PC-9 (cell line): ENCODE data around the gene GAK. TPM values are rescaled to one million over a fixed set of nuclear protein-coding genes. Genes with fewer than 3 reads are reported as not detected.

Experiments used
- BruUV-seq: library from RNA; stranded (reverse); fragments of 400-500 nt; replicated peaks from 2 replicates; lab custom pipeline; 2021; lab: Mats Ljungman, UMichigan
- CTCF ChIA-PET: fragments of 300-600 bp; sonication (Branson Sonifier 250); formaldehyde crosslinking; loops from one replicate; lab custom pipeline; 2022; ENCODE audit warnings: antibody characterized with exemption; lab: Charles Lee
- POLR2A ChIA-PET: fragments of 300-600 bp; sonication (Branson Sonifier 250); formaldehyde crosslinking; loops from one replicate; lab custom pipeline; 2022; ENCODE audit warnings: antibody characterized with exemption; ENCODE audit not compliant: unreplicated experiment; lab: Charles Lee
- DNase-seq, 2 experiments: peaks; one replicate each; pipeline versions ENCODE4 v3.0.0 to v3.0.0-alpha.2; 2015 to 2022; ENCODE audit warnings: mixed read lengths in 1 of 2
- H2AFZ ChIP-seq: fragments of 200-600 bp; sonication (generic); 2 replicates; pipeline ENCODE4 v1.8.1; 2017; ENCODE audit warnings: antibody characterized with exemption
- H3F3A ChIP-seq: fragments of 200-600 bp; sonication (generic); 2 replicates; pipeline ENCODE4 v1.8.1; 2017; ENCODE audit warnings: antibody characterized with exemption, mild to moderate bottlenecking, low read depth; ENCODE audit not compliant: insufficient read depth
- H3K27ac ChIP-seq: fragments of 200-600 bp; sonication (generic); 2 replicates; pipeline ENCODE4 v1.6.1; 2016; ENCODE audit warnings: mixed run types
- H3K27me3 ChIP-seq: fragments of 200-600 bp; sonication (generic); 2 replicates; pipeline ENCODE4 v1.6.1; 2016; ENCODE audit warnings: low read depth, mixed run types; ENCODE audit not compliant: insufficient read depth
- H3K36me3 ChIP-seq: fragments of 200-600 bp; sonication (generic); 2 replicates; pipeline ENCODE4 v1.6.1; 2016; ENCODE audit warnings: low read depth, mixed run types
- H3K4me1 ChIP-seq: fragments of 200-600 bp; sonication (generic); replicated peaks from 2 replicates; pipeline ENCODE4 v1.6.1; 2016; ENCODE audit warnings: mixed run types; ENCODE audit not compliant: insufficient read depth
- H3K4me2 ChIP-seq: fragments of 200-600 bp; sonication (generic); 2 replicates; pipeline ENCODE4 v1.6.1; 2017; ENCODE audit warnings: mixed run types
- H3K4me3 ChIP-seq: fragments of 200-600 bp; sonication (generic); 2 replicates; pipeline ENCODE4 v1.6.1; 2016; ENCODE audit warnings: mixed run types
- H3K79me2 ChIP-seq: fragments of 200-600 bp; sonication (generic); 2 replicates; pipeline ENCODE4 v1.6.1; 2017; ENCODE audit warnings: low read depth, mixed run types
- H3K9me2 ChIP-seq: fragments of 200-600 bp; sonication (generic); 2 replicates; pipeline ENCODE4 v1.8.1; 2017; ENCODE audit warnings: mild to moderate bottlenecking; ENCODE audit not compliant: insufficient read depth
- H3K9me3 ChIP-seq: fragments of 200-600 bp; sonication (generic); 2 replicates; pipeline ENCODE4 v1.8.1; 2016; ENCODE audit warnings: low read depth; ENCODE audit not compliant: insufficient read depth
- H4K20me1 ChIP-seq: fragments of 200-600 bp; sonication (generic); 2 replicates; pipeline ENCODE4 v1.8.1; 2017; ENCODE audit not compliant: insufficient read depth
- EZH2 ChIP-seq: fragments of 200-600 bp; sonication (generic); IDR thresholded peaks from 2 replicates; pipeline ENCODE4 v1.8.0; 2017; ENCODE audit warnings: antibody characterized with exemption, low read depth
- intact Hi-C: fragments of 100-400 bp; cut with micrococcal nuclease; formaldehyde crosslinking; loops from one replicate; pipeline ENCODE4 v1.10.0; 2022; ENCODE audit not compliant: unreplicated experiment
- total RNA-seq: library from RNA; stranded (reverse); gene quantifications from 2 replicates; pipeline ENCODE4 v1.2.3, GENCODE V29; 2021
- TF ChIP-seq, protein P1 (sequence below): fragments of 200-600 bp; sonication (generic); conservative IDR thresholded peaks from 2 replicates; pipeline ENCODE4 v1.6.1; 2017; ENCODE audit warnings: mixed run types, antibody characterized with exemption, mild to moderate bottlenecking, moderate library complexity

Gene GAK
- total RNA-seq, 1 experiment from 2014 or later, result 114 TPM

GRCh38 chr4:823761-824460 lies 108.2 kb downstream of the GAK start:
- intact Hi-C loops, result no loop called here

DNA sequence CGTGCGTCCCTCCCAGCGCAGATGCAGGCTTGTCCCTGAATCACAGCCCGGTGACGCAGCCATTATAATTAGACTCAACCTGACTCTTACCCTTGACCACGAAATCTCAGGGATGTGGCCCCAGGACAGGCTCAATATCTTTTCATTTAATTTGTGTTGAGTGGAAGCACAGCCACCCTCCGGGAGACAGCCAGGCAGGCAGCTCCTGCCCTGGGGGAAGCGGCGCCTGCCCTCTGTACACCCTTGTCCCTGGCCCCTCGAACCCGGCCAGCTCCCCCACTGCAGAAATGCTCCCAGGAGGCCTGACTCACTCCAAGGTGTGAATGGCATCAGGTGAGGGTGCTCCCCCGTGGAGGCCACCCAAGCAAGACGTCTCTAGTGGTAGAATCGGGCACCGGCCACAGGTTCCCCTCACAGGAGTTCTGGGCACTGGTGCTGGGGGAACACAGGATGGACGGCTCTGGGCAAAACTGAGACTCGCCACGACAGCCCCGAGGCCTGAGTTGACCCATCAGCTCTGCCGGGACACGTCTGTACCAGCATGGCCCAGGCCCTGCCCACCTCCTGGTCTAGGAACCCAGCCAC lies 108.8 kb downstream of the GAK start:
- H4K20me1 ChIP-seq, result no peaks in the 10 kb centered on the region; the same call in 1 of the 2 replicates
- no peaks in the 10 kb centered on the region for H3K79me2 ChIP-seq
- TF ChIP-seq EZH2, result no peak
- no peak overlapping the region for H3K4me3 ChIP-seq
- H2AFZ ChIP-seq, result no peak overlapping the region
- no TSS peak for BruUV-seq
- no peak overlapping the region for H3K27ac ChIP-seq
- no peak for DNase-seq
- H3K36me3 ChIP-seq, result no peaks in the 10 kb centered on the region
- H3K4me1 ChIP-seq, result no peaks in the 10 kb centered on the region
- no peak overlapping the region for H3K4me2 ChIP-seq
- ChIA-PET POLR2A (no interaction called here), CTCF (no interaction called here)
- no peaks in the 10 kb centered on the region for H3K9me3 ChIP-seq
- H3K27me3 ChIP-seq, result no peaks in the 10 kb centered on the region
- H3K9me2 ChIP-seq, result no peaks in the 10 kb centered on the region
- intact Hi-C loops, result no loop called here
- peaks cover 17% of the 10 kb centered on the region; the same call in 1 of the 2 replicates for H3F3A ChIP-seq

More at GRCh38 chr4:823761-824460, 108.2 kb downstream of the GAK start:
- Histone ChIP-seq H3K27me3 (no peaks in the 10 kb centered on the region), H3K27ac (no peak overlapping the region), H3K9me3 (no peaks in the 10 kb centered on the region), H3K9me2 (no peaks in the 10 kb centered on the region), H3F3A (peaks cover 23% of the 10 kb centered on the region; the same call in 1 of the 2 replicates), H4K20me1 (no peaks in the 10 kb centered on the region; the same call in 1 of the 2 replicates), H3K4me1 (no peaks in the 10 kb centered on the region), H3K4me2 (no peak overlapping the region), H3K36me3 (no peaks in the 10 kb centered on the region), H2AFZ (no peak overlapping the region), H3K4me3 (no peak overlapping the region), H3K79me2 (no peaks in the 10 kb centered on the region)
- CTCF ChIA-PET, result no interaction called here
- POLR2A ChIA-PET, result no interaction called here
- no peak for DNase-seq
- TF ChIP-seq EZH2, result no peak
- TF ChIP-seq, protein P1, sequence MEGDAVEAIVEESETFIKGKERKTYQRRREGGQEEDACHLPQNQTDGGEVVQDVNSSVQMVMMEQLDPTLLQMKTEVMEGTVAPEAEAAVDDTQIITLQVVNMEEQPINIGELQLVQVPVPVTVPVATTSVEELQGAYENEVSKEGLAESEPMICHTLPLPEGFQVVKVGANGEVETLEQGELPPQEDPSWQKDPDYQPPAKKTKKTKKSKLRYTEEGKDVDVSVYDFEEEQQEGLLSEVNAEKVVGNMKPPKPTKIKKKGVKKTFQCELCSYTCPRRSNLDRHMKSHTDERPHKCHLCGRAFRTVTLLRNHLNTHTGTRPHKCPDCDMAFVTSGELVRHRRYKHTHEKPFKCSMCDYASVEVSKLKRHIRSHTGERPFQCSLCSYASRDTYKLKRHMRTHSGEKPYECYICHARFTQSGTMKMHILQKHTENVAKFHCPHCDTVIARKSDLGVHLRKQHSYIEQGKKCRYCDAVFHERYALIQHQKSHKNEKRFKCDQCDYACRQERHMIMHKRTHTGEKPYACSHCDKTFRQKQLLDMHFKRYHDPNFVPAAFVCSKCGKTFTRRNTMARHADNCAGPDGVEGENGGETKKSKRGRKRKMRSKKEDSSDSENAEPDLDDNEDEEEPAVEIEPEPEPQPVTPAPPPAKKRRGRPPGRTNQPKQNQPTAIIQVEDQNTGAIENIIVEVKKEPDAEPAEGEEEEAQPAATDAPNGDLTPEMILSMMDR, result no peak
- no TSS peak for BruUV-seq

DNA sequence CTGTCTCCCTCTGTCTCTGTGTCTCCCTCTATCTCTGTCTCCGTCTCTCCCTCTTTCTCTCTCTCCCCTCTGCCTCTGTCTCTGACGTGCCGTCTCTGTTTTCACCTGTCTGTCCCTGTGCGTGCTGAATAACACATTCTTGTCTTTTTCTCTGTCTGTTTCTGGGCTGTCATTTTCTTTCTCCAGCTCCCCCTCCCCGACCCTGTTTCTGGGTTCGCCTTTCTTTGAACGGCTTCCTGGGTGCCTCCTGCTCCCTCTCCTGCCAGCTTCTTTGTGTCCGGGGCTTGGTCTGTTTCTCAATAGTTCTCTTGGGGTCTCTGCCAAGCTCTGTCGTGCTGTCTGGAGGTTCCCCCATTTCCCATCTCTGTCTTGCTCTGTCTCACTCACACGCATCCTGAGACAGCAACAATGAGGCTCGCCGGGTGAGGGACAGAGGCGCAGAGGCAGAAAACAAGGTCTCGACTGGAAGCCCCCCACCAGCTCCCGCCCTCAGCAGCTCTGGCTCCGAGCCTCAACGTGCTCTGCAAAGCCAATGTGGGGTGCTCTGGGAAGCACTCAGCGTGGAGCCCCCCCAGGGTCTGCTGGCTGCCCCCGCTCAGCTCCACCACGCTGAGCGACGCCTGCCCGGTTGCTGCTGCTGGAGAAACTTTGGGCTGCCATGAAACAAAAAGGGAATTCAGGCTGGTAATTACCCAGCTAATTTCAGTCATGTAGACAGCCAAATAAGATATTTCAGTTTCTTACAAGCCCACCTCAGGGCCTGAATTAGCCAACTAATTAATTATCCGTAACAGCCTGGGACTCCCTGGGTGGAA lies 109.5 kb downstream of the GAK start:
- H4K20me1 ChIP-seq, result no peaks in the 10 kb centered on the region; the same call in 1 of the 2 replicates
- H3K79me2 ChIP-seq, result no peaks in the 10 kb centered on the region
- BruUV-seq, result no TSS peak
- peaks cover 11% of the 10 kb centered on the region; the same call in 1 of the 2 replicates for H3F3A ChIP-seq
- TF ChIP-seq, protein P1, result no peak
- TF ChIP-seq EZH2, result no peak
- no peak overlapping the region for H3K4me2 ChIP-seq
- no peak overlapping the region for H3K27ac ChIP-seq
- intact Hi-C loops, result no loop called here
- H3K4me1 ChIP-seq, result no peaks in the 10 kb centered on the region
- H3K9me2 ChIP-seq, result no peaks in the 10 kb centered on the region
- H3K4me3 ChIP-seq, result no peak overlapping the region
- CTCF ChIA-PET, result no interaction called here
- H2AFZ ChIP-seq, result no peak overlapping the region
- no peaks in the 10 kb centered on the region for H3K36me3 ChIP-seq
- no peaks in the 10 kb centered on the region for H3K27me3 ChIP-seq
- no peaks in the 10 kb centered on the region for H3K9me3 ChIP-seq
- POLR2A ChIA-PET, result no interaction called here
- no peak for DNase-seq
